Stromal cell of bone marrow (primary cell): ENCODE measurements around the gene AFTPH.

ENCODE experiments used
- DNase-seq: peaks from one replicate; pipeline ENCODE4 v3.0.0-alpha.2; 2012; ENCODE audit warnings: low read depth

Gene AFTPH

GRCh38 chr2:64612575-64613195 is 88.6 kb downstream of the AFTPH start:
- DNase-seq, result no peak

GRCh38 chr2:64613276-64613675 is 89.1 kb downstream of the AFTPH start:
- peak; percentile 60 for DNase-seq

- DNase-seq, result no peak
These were observed 91.2 kb downstream of the AFTPH start for GRCh38 chr2:64615192-64615763.

- DNase-seq, result no peak
These were observed 91.9 kb downstream of the AFTPH start for GRCh38 chr2:64615844-64616536.

- DNase-seq, result no peak
These were observed 93.6 kb downstream of the AFTPH start for GRCh38 chr2:64617631-64618151.

GRCh38 chr2:64620661-64621060 is 96.5 kb downstream of the AFTPH start:
- no peak for DNase-seq

GRCh38 chr2:64622443-64623241 is 98.5 kb downstream of the AFTPH start:
- no peak for DNase-seq

GRCh38 chr2:64623242-64623850 is 99.2 kb downstream of the AFTPH start:
- no peak for DNase-seq

GRCh38 chr2:64624108-64624610 is 100.0 kb downstream of the AFTPH start:
- DNase-seq, result no peak

- no peak for DNase-seq
These were observed 100.7 kb downstream of the AFTPH start for GRCh38 chr2:64624862-64625261.

GRCh38 chr2:64625299-64626145 is 101.4 kb downstream of the AFTPH start:
- no peak for DNase-seq

- no peak for DNase-seq
These were observed 102.2 kb downstream of the AFTPH start for GRCh38 chr2:64626146-64626809.

- no peak for DNase-seq
These were observed 103.0 kb downstream of the AFTPH start for GRCh38 chr2:64626963-64627760.

- no peak for DNase-seq
These were observed 104.0 kb downstream of the AFTPH start for GRCh38 chr2:64627860-64628841.

- no peak for DNase-seq
These were observed 105.2 kb downstream of the AFTPH start for GRCh38 chr2:64629329-64629781.

- no peak for DNase-seq
These were observed 105.7 kb downstream of the AFTPH start for GRCh38 chr2:64629875-64630274.

GRCh38 chr2:64630752-64631151 is 106.6 kb downstream of the AFTPH start:
- no peak for DNase-seq

GRCh38 chr2:64631771-64632170 is 107.6 kb downstream of the AFTPH start:
- DNase-seq, result no peak
